HEK293 (cell line): Measurements from ENCODE around the gene MUTYH.

Experiments
- ATF2 ChIP-seq: fragments of 450-650 bp; formaldehyde crosslinking; IDR thresholded peaks from 2 replicates; pipeline ENCODE4 v1.5.1; 2016; ENCODE audit warnings: missing biosample characterization, missing genetic modification characterization, low read depth
- CTCF ChIP-seq: fragments of 450-650 bp; formaldehyde crosslinking; IDR thresholded peaks from 2 replicates; pipeline ENCODE4 v1.5.1; 2016; ENCODE audit warnings: missing biosample characterization, missing genetic modification characterization
- KLF17 ChIP-seq: fragments of 450-650 bp; formaldehyde crosslinking; IDR thresholded peaks from 2 replicates; pipeline ENCODE4 v1.5.1; 2016; ENCODE audit warnings: missing biosample characterization, missing genetic modification characterization
- PATZ1 ChIP-seq: fragments of 450-650 bp; formaldehyde crosslinking; IDR thresholded peaks from 2 replicates; pipeline ENCODE4 v1.5.1; 2016; ENCODE audit warnings: missing biosample characterization, missing genetic modification characterization
- PRDM10 ChIP-seq: fragments of 450-650 bp; formaldehyde crosslinking; IDR thresholded peaks from 2 replicates; pipeline ENCODE4 v1.5.1; 2016; ENCODE audit warnings: missing biosample characterization, missing genetic modification characterization
- ZEB2 ChIP-seq: fragments of 450-650 bp; formaldehyde crosslinking; IDR thresholded peaks from 2 replicates; pipeline ENCODE4 v1.5.1; 2016; ENCODE audit warnings: missing biosample characterization, missing genetic modification characterization
- ZFP3 ChIP-seq: fragments of 450-650 bp; formaldehyde crosslinking; IDR thresholded peaks from 2 replicates; pipeline ENCODE4 v1.5.1; 2016; ENCODE audit warnings: low read depth, missing biosample characterization, missing genetic modification characterization
- ZNF133 ChIP-seq: fragments of 450-650 bp; formaldehyde crosslinking; IDR thresholded peaks from 2 replicates; pipeline ENCODE4 v1.5.1; 2016; ENCODE audit warnings: missing biosample characterization, missing genetic modification characterization
- ZNF175 ChIP-seq: fragments of 450-650 bp; formaldehyde crosslinking; IDR thresholded peaks from 2 replicates; pipeline ENCODE4 v1.5.1; 2016; ENCODE audit warnings: missing biosample characterization, missing genetic modification characterization
- ZNF239 ChIP-seq: fragments of 450-650 bp; formaldehyde crosslinking; IDR thresholded peaks from 2 replicates; pipeline ENCODE4 v1.5.1; 2016; ENCODE audit warnings: missing biosample characterization, missing genetic modification characterization
- ZNF776 ChIP-seq: fragments of 450-650 bp; formaldehyde crosslinking; IDR thresholded peaks from 2 replicates; pipeline ENCODE4 v1.5.0; 2017; ENCODE audit warnings: missing biosample characterization, missing genetic modification characterization, borderline replicate concordance

- TF ChIP-seq KLF17 (tag by site-specific recombination) (no peak), PRDM10 (tag by site-specific recombination) (no peak), ZEB2 (tag by site-specific recombination) (no peak), ZNF175 (tag by site-specific recombination) (no peak), ATF2 (tag by site-specific recombination) (no peak), ZNF239 (tag by site-specific recombination) (no peak), PATZ1 (tag by site-specific recombination) (no peak), CTCF (tag by site-specific recombination) (no peak), ZNF776 (tag by site-specific recombination) (no peak), ZNF133 (tag by site-specific recombination) (no peak), ZFP3 (tag by site-specific recombination) (no peak)
Measured at GRCh38 chr1:45380730-45381129, 40.5 kb upstream of the MUTYH start.
